Activated gamma-delta T cell treated with anti-CD3 and anti-CD28 coated beads, Interleukin-2, amount 50 U/mL, for 16 hours (primary cell): Measurements from ENCODE around the gene COG5.
"Not testable (repeated sequence)": the region's sequence is repeated elsewhere in the genome, so short reads cannot be mapped to it uniquely, and the experiment has no call there.

Experiments used
- DNase-seq: peaks from one replicate; pipeline ENCODE4 v3.0.0-alpha.2; 2020; ENCODE audit warnings: low read depth

COG5 gene

GRCh38 chr7:107579885-107580715 lies 16.4 kb upstream of the COG5 start, which contains the start of gene BCAP29:
BCAP29 (plus strand) TSS chr7:107580246; CDS start chr7:107580773, 527 bp downstream.
- peak; percentile 54 for DNase-seq

GRCh38 chr7:107579554-107579884 lies 15.8 kb upstream of the COG5 start:
- DNase-seq: no peak

- no peak for DNase-seq
Observed at GRCh38 chr7:107573537-107573936, 9.8 kb upstream of the COG5 start.

- no peak for DNase-seq
Observed at GRCh38 chr7:107570298-107570697, 6.6 kb upstream of the COG5 start.

- DNase-seq: no peak
Observed at GRCh38 chr7:107564553-107565298, 1.0 kb upstream of the COG5 start.

- no peak for DNase-seq
Observed at GRCh38 chr7:107563081-107563774, 492 bp downstream of the COG5 start.

- no peak for DNase-seq
Observed at GRCh38 chr7:107560898-107561516, 2.7 kb downstream of the COG5 start.

GRCh38 chr7:107559864-107560263 lies 3.9 kb downstream of the COG5 start:
- no peak for DNase-seq

GRCh38 chr7:107555893-107556292 lies 7.8 kb downstream of the COG5 start:
- no peak for DNase-seq

GRCh38 chr7:107551936-107552335 lies 11.8 kb downstream of the COG5 start:
- DNase-seq: no peak

GRCh38 chr7:107544848-107545591 lies 18.7 kb downstream of the COG5 start:
- DNase-seq: no peak

GRCh38 chr7:107543338-107543993 lies 20.3 kb downstream of the COG5 start:
- no peak for DNase-seq

- DNase-seq: no peak
Observed at GRCh38 chr7:107538001-107538400, 25.7 kb downstream of the COG5 start.

- DNase-seq: not testable (repeated sequence)
Observed at GRCh38 chr7:107537228-107537627, 26.5 kb downstream of the COG5 start.

GRCh38 chr7:107534139-107534538 lies 29.6 kb downstream of the COG5 start:
- DNase-seq: no peak

- DNase-seq: no peak
Observed at GRCh38 chr7:107530751-107531150, 33.0 kb downstream of the COG5 start.

- DNase-seq: no peak
Observed at GRCh38 chr7:107528461-107528860, 35.3 kb downstream of the COG5 start.

- no peak for DNase-seq
Observed at GRCh38 chr7:107527196-107527595, 36.5 kb downstream of the COG5 start.

GRCh38 chr7:107526672-107527071 lies 37.0 kb downstream of the COG5 start:
- DNase-seq: no peak

- DNase-seq: no peak
Observed at GRCh38 chr7:107506674-107507339, 56.9 kb downstream of the COG5 start.
